Common myeloid progenitor, CD34-positive (primary cell): ENCODE data around the gene AFF3.
A peak's percentile ranks its signal among the peaks of the same experiment; 100 is the strongest.

ENCODE experiments used
- CTCF ChIA-PET: fragments of 350-600 bp; sonication (Branson Sonifier 250); formaldehyde crosslinking; loops from one replicate; lab custom pipeline; 2021; ENCODE audit warnings: antibody characterized with exemption; lab: Charles Lee
- POLR2A ChIA-PET: fragments of 350-600 bp; sonication (Branson Sonifier 250); formaldehyde crosslinking; loops from one replicate; lab custom pipeline; 2021; ENCODE audit warnings: antibody characterized with exemption; lab: Charles Lee
- DNase-seq, 3 donors: peaks; one replicate each; pipeline versions ENCODE4 v3.0.0 to v3.0.0-alpha.2; 2013
- H3K27ac ChIP-seq, 2 experiments: 1 replicate in 1 of 2; 2 replicates in 1 of 2; pipeline ENCODE4 v1.7.0; 2013; ENCODE audit warnings: inconsistent platforms in 2 of 2, low read length in 2 of 2, mild to moderate bottlenecking in 2 of 2, low read depth in 1 of 2, moderate library complexity in 1 of 2; ENCODE audit not compliant: severe bottlenecking in 2 of 2, insufficient read depth in 1 of 2, poor library complexity in 1 of 2
- H3K27me3 ChIP-seq, 5 experiments: replicated peaks in 2 of 5; 1 replicate in 3 of 5; 2 replicates in 2 of 5; pipeline versions ENCODE4 v1.6.1 to v1.7.0; 2013; ENCODE audit warnings: low read length in 4 of 5, mild to moderate bottlenecking in 2 of 5, moderate library complexity in 2 of 5, inconsistent platforms in 1 of 5; ENCODE audit not compliant: insufficient read depth in 5 of 5, control insufficient read depth in 4 of 5
- H3K36me3 ChIP-seq, 4 experiments: 1 replicate in 2 of 4; 2 replicates in 2 of 4; pipeline versions ENCODE4 v1.6.1 to v1.7.0; 2013; ENCODE audit warnings: low read length in 3 of 4, control low read depth in 1 of 4, mild to moderate bottlenecking in 1 of 4; ENCODE audit not compliant: control insufficient read depth in 4 of 4, insufficient read depth in 4 of 4
- H3K4me1 ChIP-seq, 4 experiments: 1 replicate in 3 of 4; 2 replicates in 1 of 4; pipeline versions ENCODE4 v1.6.1 to v1.7.1; 2013; ENCODE audit warnings: low read length in 3 of 4, mild to moderate bottlenecking in 3 of 4, control low read depth in 1 of 4, inconsistent platforms in 1 of 4, moderate library complexity in 1 of 4; ENCODE audit not compliant: control insufficient read depth in 4 of 4, insufficient read depth in 4 of 4; ENCODE audit errors: control extremely low read depth in 1 of 4
- H3K4me3 ChIP-seq, 7 experiments: 1 replicate in 4 of 7; 2 replicates in 3 of 7; pipeline versions ENCODE4 v1.5.1 to v1.7.0; 2013; ENCODE audit warnings: mild to moderate bottlenecking in 7 of 7, low read length in 6 of 7, moderate library complexity in 6 of 7, inconsistent platforms in 2 of 7, low read depth in 2 of 7, control low read depth in 1 of 7; ENCODE audit not compliant: insufficient read depth in 4 of 7, control insufficient read depth in 1 of 7; ENCODE audit errors: extremely low read depth in 1 of 7
- H3K9me3 ChIP-seq, 5 experiments: 1 replicate in 4 of 5; 2 replicates in 1 of 5; pipeline versions ENCODE4 v1.6.1 to v1.7.1; 2013; ENCODE audit warnings: low read length in 4 of 5, mild to moderate bottlenecking in 2 of 5, inconsistent platforms in 1 of 5, low read depth in 1 of 5, moderate library complexity in 1 of 5; ENCODE audit not compliant: control insufficient read depth in 4 of 5, insufficient read depth in 2 of 5; ENCODE audit errors: control extremely low read depth in 1 of 5
- WGBS: methylation state at CpG from one replicate; pipeline ENCODE4 v1.1.5; 2013; ENCODE audit not compliant: insufficient coverage; 5-methylcytosine and 5-hydroxymethylcytosine counted together

The AFF3 gene

GRCh38 chr2:100039291-100039980 is 103.0 kb downstream of the AFF3 start:
- POLR2A ChIA-PET = no interaction called here
- Histone ChIP-seq H3K4me3 (no peak overlapping the region), H3K36me3 (peaks cover 0 to 3% (median under 1%) of the 10 kb centered on the region in 4 experiments), H3K9me3 (no peaks in the 10 kb centered on the region), H3K27ac (no peak overlapping the region), H3K27me3 (no peaks in the 10 kb centered on the region), H3K4me1 (peaks cover 0 to 6% (median 0%) of the 10 kb centered on the region in 4 experiments)
- WGBS = 88% methylated on average over 7 of the region's 7 CpGs
- peak in 2 of 3 donors; percentile 17 to 28 for DNase-seq
- CTCF ChIA-PET = interaction anchor here (1.4 kb wide), 1 partner anchor 36 kb away, joined by 3 read pairs; no protein-coding TSS in a partner anchor

- Histone ChIP-seq H3K4me1 (peaks cover 0 to 6% (median 0%) of the 10 kb centered on the region in 4 experiments), H3K27ac (no peak overlapping the region), H3K9me3 (no peaks in the 10 kb centered on the region), H3K36me3 (peaks cover 0 to 3% (median under 1%) of the 10 kb centered on the region in 4 experiments), H3K4me3 (no peak overlapping the region), H3K27me3 (no peaks in the 10 kb centered on the region)
- DNase-seq = no peak
- CTCF ChIA-PET = no interaction called here
- POLR2A ChIA-PET = no interaction called here
- WGBS = 100% methylated on average over 2 of the region's 6 CpGs
These were observed 104.4 kb downstream of the AFF3 start for GRCh38 chr2:100038011-100038410.

DNA sequence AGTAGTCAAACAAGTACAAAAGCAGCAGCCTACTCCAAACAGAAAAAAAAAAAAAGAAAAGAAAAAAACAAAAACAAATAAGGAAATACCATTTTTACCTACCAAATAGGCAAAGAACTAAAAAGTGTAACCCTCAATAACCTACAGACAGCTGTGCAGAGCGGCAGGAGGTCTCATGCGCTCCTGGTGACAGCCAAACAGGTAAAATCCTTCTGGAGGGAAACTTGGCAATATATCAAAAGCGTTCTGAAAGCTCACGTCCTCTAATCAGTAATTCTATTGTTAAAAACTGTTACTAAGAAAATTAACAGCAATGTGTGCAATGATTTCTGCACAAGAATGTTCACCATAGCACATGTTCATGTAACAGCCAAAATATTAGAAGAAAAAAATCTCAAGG is 105.6 kb downstream of the AFF3 start:
- H3K27me3 ChIP-seq = no peaks in the 10 kb centered on the region
- ChIA-PET CTCF (no interaction called here), POLR2A (no interaction called here)
- no peak overlapping the region for H3K4me3 ChIP-seq
- H3K4me1 ChIP-seq = peaks cover 0 to 6% (median 0%) of the 10 kb centered on the region in 4 experiments
- H3K36me3 ChIP-seq = peaks cover 0 to 3% (median 1%) of the 10 kb centered on the region in 4 experiments
- no peak overlapping the region for H3K27ac ChIP-seq
- no peaks in the 10 kb centered on the region for H3K9me3 ChIP-seq
- peak in 1 of 3 donors; percentile 14 for DNase-seq
- 100% methylated on average over 1 of the region's 4 CpGs for WGBS

GRCh38 chr2:100036026-100036425 is 106.4 kb downstream of the AFF3 start:
- Histone ChIP-seq H3K9me3 (peaks cover 0 to 4% (median 0%) of the 10 kb centered on the region in 5 experiments), H3K4me1 (peaks cover 0 to 6% (median 0%) of the 10 kb centered on the region in 4 experiments), H3K27ac (no peak overlapping the region), H3K36me3 (peaks cover 0 to 3% (median 1%) of the 10 kb centered on the region in 4 experiments), H3K27me3 (no peaks in the 10 kb centered on the region), H3K4me3 (no peak overlapping the region)
- no CpG with 5 or more reads among the region's 2 CpGs for WGBS
- ChIA-PET POLR2A (no interaction called here), CTCF (no interaction called here)
- DNase-seq = no peak

- POLR2A ChIA-PET = no interaction called here
- CTCF ChIA-PET = no interaction called here
- peaks cover 0 to 3% (median 0%) of the 10 kb centered on the region in 4 experiments for H3K4me1 ChIP-seq
- WGBS = no CpG with 5 or more reads among the region's 1 CpG
- DNase-seq = no peak
- no peak overlapping the region for H3K27ac ChIP-seq
- peaks cover 0 to 3% (median 1%) of the 10 kb centered on the region in 4 experiments for H3K36me3 ChIP-seq
- H3K4me3 ChIP-seq = no peak overlapping the region
- H3K9me3 ChIP-seq = peaks cover 0 to 8% (median 0%) of the 10 kb centered on the region in 5 experiments
- H3K27me3 ChIP-seq = no peaks in the 10 kb centered on the region
These were observed 108.0 kb downstream of the AFF3 start for GRCh38 chr2:100034431-100034830.

- Histone ChIP-seq H3K4me1 (no peaks in the 10 kb centered on the region), H3K27me3 (no peaks in the 10 kb centered on the region), H3K27ac (no peak overlapping the region), H3K9me3 (peaks cover 0 to 8% (median 0%) of the 10 kb centered on the region in 5 experiments), H3K36me3 (peaks cover 0 to 3% (median 1%) of the 10 kb centered on the region in 4 experiments), H3K4me3 (no peak overlapping the region)
- DNase-seq = no peak
- ChIA-PET CTCF (interaction anchor here (1.0 kb wide), 1 partner anchor 208 kb away, joined by 3 read pairs; no protein-coding TSS in a partner anchor), POLR2A (no interaction called here)
- WGBS = 100% methylated on average over 1 of the region's 2 CpGs
These were observed 108.4 kb downstream of the AFF3 start for GRCh38 chr2:100033976-100034375.

- ChIA-PET POLR2A (no interaction called here), CTCF (no interaction called here)
- Histone ChIP-seq H3K27ac (no peak overlapping the region), H3K9me3 (peaks cover 0 to 8% (median 0%) of the 10 kb centered on the region in 5 experiments), H3K4me3 (no peak overlapping the region), H3K27me3 (no peaks in the 10 kb centered on the region), H3K4me1 (peaks cover 0 to 2% (median 0%) of the 10 kb centered on the region in 4 experiments), H3K36me3 (peaks cover 0 to 3% (median 1%) of the 10 kb centered on the region in 4 experiments)
- no peak for DNase-seq
- no CpG with 5 or more reads among the region's 2 CpGs for WGBS
These were observed 110.8 kb downstream of the AFF3 start for GRCh38 chr2:100031604-100032003.
